LNCaP clone FGC (cell line): ENCODE results near the gene AKAIN1.
A peak's percentile ranks its signal among the peaks of the same experiment; 100 is the strongest.

Experiments
- DNase-seq: peaks from one replicate; pipeline ENCODE4 v3.0.0-alpha.2; 2011; ENCODE audit warnings: low read depth
- H3K4me3 ChIP-seq: 2 replicates; pipeline ENCODE4 v1.5.1; 2011; ENCODE audit warnings: mild to moderate bottlenecking, low read depth, low read length, control low read depth
- CTCF ChIP-seq: IDR thresholded peaks from 2 replicates; pipeline ENCODE4 v1.5.1; 2012; ENCODE audit warnings: mild to moderate bottlenecking; ENCODE audit not compliant: control insufficient read depth, insufficient read depth; ENCODE audit errors: extremely low read depth

Gene AKAIN1

GRCh38 chr18:5142131-5142530 lies 54.9 kb downstream of the AKAIN1 start:
- no peak for TF ChIP-seq CTCF
- no peak overlapping the region for H3K4me3 ChIP-seq
- DNase-seq = no peak

- no peak for DNase-seq
- H3K4me3 ChIP-seq = no peak overlapping the region
- no peak for TF ChIP-seq CTCF
Observed at GRCh38 chr18:5137261-5137660, 59.8 kb downstream of the AKAIN1 start.

GRCh38 chr18:5132987-5133386 lies 64.1 kb downstream of the AKAIN1 start:
- TF ChIP-seq CTCF = no peak
- DNase-seq = no peak
- H3K4me3 ChIP-seq = no peak overlapping the region

GRCh38 chr18:5122272-5122671 lies 74.8 kb downstream of the AKAIN1 start:
- no peak for TF ChIP-seq CTCF
- H3K4me3 ChIP-seq = no peak overlapping the region
- no peak for DNase-seq

GRCh38 chr18:5110266-5110665 lies 86.8 kb downstream of the AKAIN1 start:
- DNase-seq = no peak
- TF ChIP-seq CTCF = no peak
- no peak overlapping the region for H3K4me3 ChIP-seq

- no peak overlapping the region for H3K4me3 ChIP-seq
- DNase-seq = no peak
- no peak for TF ChIP-seq CTCF
Observed at GRCh38 chr18:5107988-5108387, 89.1 kb downstream of the AKAIN1 start.

GRCh38 chr18:5106730-5107129 lies 90.3 kb downstream of the AKAIN1 start:
- no peak for DNase-seq
- peak; percentile 46 for TF ChIP-seq CTCF
- no peak overlapping the region for H3K4me3 ChIP-seq
